OCI-LY3 (cell line): ENCODE results near the gene TCF3.

ENCODE experiments used
- H2AFZ ChIP-seq: fragments of 200-600, 300-600 bp; shearing (Covaris generic); 2 replicates; pipeline ENCODE4 v1.6.0; 2014; ENCODE audit warnings: antibody characterized with exemption, low read depth, low read length
- H3K27ac ChIP-seq: fragments of 200-600, 300-600 bp; sonication (generic); 2 replicates; pipeline ENCODE4 v1.5.1; 2014; ENCODE audit warnings: mild to moderate bottlenecking, low read length, moderate library complexity, mixed read lengths
- H3K27me3 ChIP-seq: fragments of 200-600, 300-600 bp; sonication (generic); 2 replicates; pipeline ENCODE4 v1.6.1; 2014; ENCODE audit warnings: low read depth, low read length, mixed read lengths
- H3K36me3 ChIP-seq: fragments of 200-600, 300-600 bp; sonication (generic); replicated peaks from 2 replicates; pipeline ENCODE3; 2014; ENCODE audit warnings: low read depth, low read length, mixed read lengths
- H3K4me1 ChIP-seq: fragments of 300-600, 200-600 bp; sonication (generic); 2 replicates; pipeline ENCODE4 v1.6.1; 2014; ENCODE audit warnings: low read length, mixed read lengths
- H3K4me2 ChIP-seq: fragments of 200-600, 300-600 bp; sonication (generic); 2 replicates; pipeline ENCODE4 v1.6.1; 2014; ENCODE audit warnings: low read length, mixed read lengths
- H3K4me3 ChIP-seq: fragments of 300-600, 200-600 bp; sonication (generic); 2 replicates; pipeline ENCODE4 v1.5.1; 2014; ENCODE audit warnings: antibody characterized with exemption, mild to moderate bottlenecking, low read length, moderate library complexity
- H3K79me2 ChIP-seq: fragments of 300-600, 200-600 bp; shearing (Covaris generic); 2 replicates; pipeline ENCODE4 v1.6.1; 2014; ENCODE audit warnings: mild to moderate bottlenecking, low read length, mixed read lengths
- H3K9ac ChIP-seq: fragments of 300-600, 200-600 bp; shearing (Covaris generic); 2 replicates; pipeline ENCODE4 v1.6.0; 2014; ENCODE audit warnings: mild to moderate bottlenecking, low read length, moderate library complexity
- H3K9me3 ChIP-seq: fragments of 200-600, 300-600 bp; shearing (Covaris generic); 2 replicates; pipeline ENCODE4 v1.6.1; 2014; ENCODE audit warnings: low read length, mixed read lengths; ENCODE audit not compliant: insufficient read depth
- H4K20me1 ChIP-seq: fragments of 200-600, 300-600 bp; sonication (generic); 2 replicates; pipeline ENCODE4 v1.6.1; 2016; ENCODE audit warnings: low read length, mixed read lengths; ENCODE audit not compliant: insufficient read depth
- EZH2phosphoT487 ChIP-seq: fragments of 200-600 bp; shearing (Covaris generic); IDR thresholded peaks from 2 replicates; pipeline ENCODE4 v1.6.1; 2018; ENCODE audit warnings: antibody characterized with exemption, mixed run types, low read depth
- TF ChIP-seq, protein P1 (sequence below): fragments of 200-600, 300-600 bp; sonication (generic); IDR thresholded peaks from 2 replicates; pipeline ENCODE4 v1.5.1; 2014; ENCODE audit warnings: antibody characterized with exemption, low read length, low read depth

Gene TCF3

DNA sequence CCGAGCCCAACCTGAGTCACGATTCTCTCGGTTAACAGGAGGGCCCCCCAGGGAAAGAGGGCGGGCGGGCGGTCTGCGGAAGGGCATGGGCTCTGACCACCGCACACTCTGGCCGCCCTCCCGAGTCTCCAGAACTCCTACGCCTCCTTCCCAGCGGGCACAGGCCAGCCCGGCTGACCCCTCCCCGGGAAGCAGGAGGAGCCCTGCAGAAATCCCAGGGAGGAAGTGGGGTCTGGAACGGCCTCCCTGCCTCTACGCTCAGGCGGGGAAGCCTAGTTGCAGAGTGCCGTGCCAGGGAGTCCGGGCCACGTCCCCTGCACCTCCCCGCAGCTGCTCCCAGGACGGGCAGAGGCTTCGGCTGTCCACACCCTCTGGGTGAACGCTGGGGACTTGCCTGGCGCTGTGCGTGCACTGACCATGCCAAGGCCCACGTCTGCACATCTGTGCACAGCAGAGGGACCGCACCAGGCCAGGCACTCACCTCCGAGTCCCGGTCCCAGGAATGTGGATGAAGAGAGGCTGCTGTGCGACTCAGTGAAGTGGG, 20.8 kb downstream of the TCF3 start:
- Histone ChIP-seq H3K27me3 (no peaks in the 10 kb centered on the region), H3K36me3 (peaks cover 66% of the 10 kb centered on the region), H3K4me3 (no peak overlapping the region), H3K79me2 (peaks cover 72% of the 10 kb centered on the region), H3K9ac (no peak overlapping the region), H2AFZ (no peak overlapping the region), H4K20me1 (peaks cover 75% of the 10 kb centered on the region), H3K27ac (no peak overlapping the region), H3K4me2 (no peak overlapping the region), H3K9me3 (no peaks in the 10 kb centered on the region), H3K4me1 (no peaks in the 10 kb centered on the region)
- TF ChIP-seq, protein P1, sequence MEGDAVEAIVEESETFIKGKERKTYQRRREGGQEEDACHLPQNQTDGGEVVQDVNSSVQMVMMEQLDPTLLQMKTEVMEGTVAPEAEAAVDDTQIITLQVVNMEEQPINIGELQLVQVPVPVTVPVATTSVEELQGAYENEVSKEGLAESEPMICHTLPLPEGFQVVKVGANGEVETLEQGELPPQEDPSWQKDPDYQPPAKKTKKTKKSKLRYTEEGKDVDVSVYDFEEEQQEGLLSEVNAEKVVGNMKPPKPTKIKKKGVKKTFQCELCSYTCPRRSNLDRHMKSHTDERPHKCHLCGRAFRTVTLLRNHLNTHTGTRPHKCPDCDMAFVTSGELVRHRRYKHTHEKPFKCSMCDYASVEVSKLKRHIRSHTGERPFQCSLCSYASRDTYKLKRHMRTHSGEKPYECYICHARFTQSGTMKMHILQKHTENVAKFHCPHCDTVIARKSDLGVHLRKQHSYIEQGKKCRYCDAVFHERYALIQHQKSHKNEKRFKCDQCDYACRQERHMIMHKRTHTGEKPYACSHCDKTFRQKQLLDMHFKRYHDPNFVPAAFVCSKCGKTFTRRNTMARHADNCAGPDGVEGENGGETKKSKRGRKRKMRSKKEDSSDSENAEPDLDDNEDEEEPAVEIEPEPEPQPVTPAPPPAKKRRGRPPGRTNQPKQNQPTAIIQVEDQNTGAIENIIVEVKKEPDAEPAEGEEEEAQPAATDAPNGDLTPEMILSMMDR, result no peak
- no peak for TF ChIP-seq EZH2phosphoT487

DNA sequence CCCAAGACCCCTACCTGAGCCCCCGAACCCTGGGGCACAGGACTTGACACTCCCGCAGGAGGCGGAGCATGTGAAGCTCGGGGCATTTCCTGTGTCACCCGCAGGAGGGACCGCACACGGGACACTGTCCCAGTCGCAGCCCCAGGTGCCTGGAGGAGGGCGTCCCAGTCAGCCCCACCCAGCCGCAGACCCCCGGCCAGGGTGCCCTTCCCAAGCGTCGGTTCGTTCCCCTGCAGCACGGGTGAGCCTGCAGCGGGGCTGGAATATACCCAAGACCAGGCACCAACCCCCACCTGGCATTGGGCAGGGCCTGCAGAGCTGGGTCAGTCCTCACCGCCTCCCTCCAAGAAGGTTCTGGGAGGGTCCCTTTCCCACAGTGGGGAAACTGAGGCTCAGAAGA, 21.6 kb downstream of the TCF3 start:
- H4K20me1 ChIP-seq, result peaks cover 67% of the 10 kb centered on the region
- H3K27ac ChIP-seq, result no peak overlapping the region
- TF ChIP-seq, protein P1, result no peak
- TF ChIP-seq EZH2phosphoT487, result no peak

DNA sequence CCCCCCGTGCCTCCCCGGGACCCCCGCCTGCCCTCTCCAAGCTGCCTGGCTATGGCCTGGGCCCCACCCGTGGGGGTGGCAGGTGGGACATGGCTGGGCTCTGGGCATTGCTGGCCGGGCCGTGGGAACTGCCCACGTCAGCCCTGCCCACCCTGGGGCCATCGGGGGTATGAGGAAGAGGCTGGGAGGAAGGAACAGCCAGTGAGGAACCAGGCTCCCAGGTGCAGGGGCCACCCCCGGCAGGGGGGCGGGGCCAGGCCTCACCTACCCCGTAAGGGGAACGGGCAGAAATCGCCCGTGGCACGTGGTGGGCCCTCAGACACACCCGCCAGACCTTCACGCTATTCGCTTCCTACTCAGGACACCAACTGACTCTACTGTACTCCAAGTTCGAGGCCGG, 22.4 kb downstream of the TCF3 start:
- H3K4me3 ChIP-seq, result no peak overlapping the region
- peaks cover 59% of the 10 kb centered on the region for H4K20me1 ChIP-seq
- H3K36me3 ChIP-seq, result peaks cover 66% of the 10 kb centered on the region
- H3K9ac ChIP-seq, result no peak overlapping the region
- no peak overlapping the region for H2AFZ ChIP-seq
- H3K4me2 ChIP-seq, result no peak overlapping the region
- H3K27ac ChIP-seq, result no peak overlapping the region
- H3K9me3 ChIP-seq, result no peaks in the 10 kb centered on the region
- no peaks in the 10 kb centered on the region for H3K27me3 ChIP-seq
- H3K79me2 ChIP-seq, result peaks cover 55% of the 10 kb centered on the region
- TF ChIP-seq EZH2phosphoT487, result no peak
- TF ChIP-seq, protein P1, result no peak
- H3K4me1 ChIP-seq, result no peaks in the 10 kb centered on the region

More for the DNA sequence above, 21.6 kb downstream of the TCF3 start:
- no peaks in the 10 kb centered on the region for H3K27me3 ChIP-seq
- no peak overlapping the region for H2AFZ ChIP-seq
- no peak overlapping the region for H3K4me3 ChIP-seq
- peaks cover 63% of the 10 kb centered on the region for H3K79me2 ChIP-seq
- H3K36me3 ChIP-seq, result peaks cover 65% of the 10 kb centered on the region
- no peaks in the 10 kb centered on the region for H3K9me3 ChIP-seq
- H3K4me2 ChIP-seq, result no peak overlapping the region
- no peaks in the 10 kb centered on the region for H3K4me1 ChIP-seq
- no peak overlapping the region for H3K9ac ChIP-seq

DNA sequence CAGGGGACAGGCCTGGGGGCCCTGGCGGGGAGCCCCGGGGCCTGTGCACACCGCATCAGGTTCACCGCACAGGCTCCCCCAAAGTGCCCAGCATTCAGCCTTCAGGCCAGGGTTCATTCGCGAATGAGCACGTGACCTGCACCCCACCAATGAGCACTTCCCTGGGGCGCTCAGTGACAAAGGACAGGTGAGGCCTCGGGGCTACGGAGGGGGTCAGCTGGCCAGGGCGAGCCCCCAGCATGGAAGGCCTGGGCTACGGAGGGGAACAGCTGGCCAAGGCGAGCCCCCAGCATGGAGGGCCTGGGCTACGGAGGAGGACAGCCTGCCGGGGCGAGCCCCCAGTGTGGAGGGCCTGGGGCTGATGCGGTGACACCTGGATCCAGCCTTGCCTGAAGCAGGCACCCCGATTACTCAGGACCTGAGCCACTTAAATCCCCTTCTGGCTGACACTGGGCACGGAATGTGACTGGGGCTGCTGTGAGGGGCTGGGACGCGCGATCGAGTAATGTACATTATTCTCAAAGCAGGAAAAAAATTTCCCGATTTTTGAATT, 23.1 kb downstream of the TCF3 start:
- no peak for TF ChIP-seq EZH2phosphoT487
- TF ChIP-seq, protein P1, result no peak
- H3K4me2 ChIP-seq, result no peak overlapping the region
- H3K4me3 ChIP-seq, result no peak overlapping the region
- no peaks in the 10 kb centered on the region for H3K4me1 ChIP-seq
- H3K9ac ChIP-seq, result no peak overlapping the region
- no peaks in the 10 kb centered on the region for H3K27me3 ChIP-seq
- no peak overlapping the region for H2AFZ ChIP-seq
- peaks cover 51% of the 10 kb centered on the region for H3K79me2 ChIP-seq
- H3K36me3 ChIP-seq, result peaks cover 66% of the 10 kb centered on the region
- peaks cover 52% of the 10 kb centered on the region for H4K20me1 ChIP-seq
- H3K27ac ChIP-seq, result no peak overlapping the region
- no peaks in the 10 kb centered on the region for H3K9me3 ChIP-seq
